GM12892 (cell line): Measurements from ENCODE around the gene CFAP61.

Experiments used
- POLR2A ChIP-seq: IDR thresholded peaks from 2 replicates; pipeline ENCODE4 v1.6.1; 2011; ENCODE audit warnings: low read depth, low read length, control low read depth
- POLR2AphosphoS5 ChIP-seq: IDR thresholded peaks from 2 replicates; pipeline ENCODE4 v1.6.1; 2011; ENCODE audit warnings: low read depth, low read length, control low read depth

DNA sequence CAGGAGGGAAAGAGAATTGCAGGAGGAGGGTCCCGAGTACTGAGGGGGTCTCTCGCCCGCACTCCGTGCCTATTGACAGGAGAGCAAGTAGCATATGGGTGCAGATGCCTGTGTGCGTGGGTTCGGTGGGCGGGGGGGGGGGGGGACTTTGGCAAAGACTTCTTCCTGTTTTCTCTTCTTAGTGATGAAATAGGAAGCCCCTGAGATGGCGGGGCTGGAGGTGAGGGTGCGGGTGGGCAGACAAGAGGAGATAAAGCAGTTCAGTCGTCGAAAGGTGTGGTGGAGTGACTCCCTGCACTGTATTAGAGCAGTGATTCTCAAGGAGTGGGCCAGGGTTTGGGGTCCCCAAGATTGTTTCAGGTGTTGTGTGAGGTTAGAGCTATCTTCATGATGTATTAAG, 31.4 kb upstream of the CFAP61 start:
- TF ChIP-seq POLR2A (no peak), POLR2AphosphoS5 (no peak)
